HG03095 (cell line): ENCODE data around the gene DNAJC5.

Experiments used
- ATAC-seq: cut with Tn5 transposase; IDR thresholded peaks from one replicate; pipeline ENCODE4 v1.9.1; 2021; ENCODE audit warnings: moderate library complexity; ENCODE audit not compliant: unreplicated experiment

The DNAJC5 gene

GRCh38 chr20:63978319-63979228 is 83.6 kb downstream of the DNAJC5 start:
- ATAC-seq = peak; percentile 33

DNA sequence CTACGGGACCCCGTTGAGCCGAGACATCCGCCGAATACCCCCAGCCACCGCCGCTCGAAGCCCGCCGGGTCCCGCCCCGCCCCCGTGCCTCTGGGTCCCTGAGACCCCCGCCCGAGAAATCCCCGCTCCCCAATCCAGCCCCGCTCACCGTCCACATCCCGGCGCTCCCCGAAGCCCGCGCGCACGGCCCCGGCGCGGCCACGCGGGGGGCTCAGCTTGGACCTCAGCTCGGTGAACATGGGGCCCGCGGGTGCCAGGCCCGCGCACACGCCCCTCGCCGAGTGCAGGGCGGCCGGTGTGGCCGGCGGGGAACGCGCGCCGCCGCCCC is 84.3 kb downstream of the DNAJC5 start:
- no peak for ATAC-seq

DNA sequence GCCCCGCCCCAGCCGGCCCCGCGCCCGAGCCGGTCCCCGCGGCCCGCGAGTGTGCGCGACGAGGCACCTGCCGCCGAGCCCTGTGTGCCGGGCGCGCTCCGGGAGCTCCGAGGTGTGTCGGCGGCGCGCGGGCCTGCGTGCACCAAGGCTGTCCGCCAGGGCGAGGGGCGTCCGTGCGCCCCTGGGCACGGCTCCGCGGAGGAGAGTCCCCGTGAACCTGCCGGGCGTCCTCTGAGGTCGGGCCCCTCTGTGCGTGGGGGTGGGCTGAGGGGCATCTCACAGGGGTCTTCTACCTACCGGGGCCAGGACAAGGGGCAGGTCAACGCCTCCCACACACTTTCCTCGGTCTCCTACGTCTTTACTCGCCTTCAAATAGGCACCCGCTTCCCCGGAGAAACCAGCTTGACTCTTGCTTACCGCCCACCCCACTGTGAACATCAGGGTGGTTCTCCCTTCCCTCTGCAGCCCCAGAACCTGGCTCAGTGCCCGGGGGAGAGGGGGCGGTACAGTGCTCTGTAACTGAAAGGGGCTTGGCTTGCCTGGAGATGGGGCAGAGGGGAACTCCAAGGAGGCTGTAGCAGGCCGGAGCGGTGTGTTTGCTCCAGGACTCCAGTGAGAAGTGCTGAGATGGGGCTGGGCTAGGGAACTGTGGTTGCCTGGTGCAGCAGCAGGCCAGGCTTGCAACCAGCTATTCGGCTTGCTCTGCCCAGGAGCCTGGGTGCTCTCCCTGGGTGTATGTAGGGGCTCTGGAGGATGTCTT is 84.8 kb downstream of the DNAJC5 start, which contains the start of gene SAMD10:
Gene SAMD10, minus strand, starts transcription at position 86 of the 760 bp plus-strand sequence. CDS start 175 bp downstream, outside the sequence.
- ATAC-seq = peak; percentile 31

DNA sequence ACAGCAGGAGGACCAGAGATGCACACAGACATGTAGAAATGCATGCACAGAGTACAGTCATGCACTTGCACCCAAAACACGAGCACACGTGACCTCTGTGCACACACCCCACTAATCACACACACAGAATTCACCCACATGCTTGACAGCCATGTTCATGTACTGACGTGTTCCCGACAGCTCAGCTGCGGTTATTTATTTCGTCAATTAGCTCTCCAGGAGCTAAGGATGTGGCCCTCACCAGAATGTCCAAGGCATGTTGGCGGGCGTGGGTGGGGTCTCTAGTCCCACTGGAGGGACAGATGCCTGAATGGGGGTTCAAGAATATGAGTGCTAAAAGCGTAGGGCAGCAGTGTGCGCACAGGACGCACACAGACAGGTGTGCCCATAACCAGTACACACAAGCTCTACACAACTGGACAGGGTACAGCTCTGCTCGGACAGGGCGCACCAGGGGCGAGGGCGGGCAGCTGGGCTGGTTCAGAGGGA is 85.4 kb downstream of the DNAJC5 start:
- peak; percentile 9 for ATAC-seq

DNA sequence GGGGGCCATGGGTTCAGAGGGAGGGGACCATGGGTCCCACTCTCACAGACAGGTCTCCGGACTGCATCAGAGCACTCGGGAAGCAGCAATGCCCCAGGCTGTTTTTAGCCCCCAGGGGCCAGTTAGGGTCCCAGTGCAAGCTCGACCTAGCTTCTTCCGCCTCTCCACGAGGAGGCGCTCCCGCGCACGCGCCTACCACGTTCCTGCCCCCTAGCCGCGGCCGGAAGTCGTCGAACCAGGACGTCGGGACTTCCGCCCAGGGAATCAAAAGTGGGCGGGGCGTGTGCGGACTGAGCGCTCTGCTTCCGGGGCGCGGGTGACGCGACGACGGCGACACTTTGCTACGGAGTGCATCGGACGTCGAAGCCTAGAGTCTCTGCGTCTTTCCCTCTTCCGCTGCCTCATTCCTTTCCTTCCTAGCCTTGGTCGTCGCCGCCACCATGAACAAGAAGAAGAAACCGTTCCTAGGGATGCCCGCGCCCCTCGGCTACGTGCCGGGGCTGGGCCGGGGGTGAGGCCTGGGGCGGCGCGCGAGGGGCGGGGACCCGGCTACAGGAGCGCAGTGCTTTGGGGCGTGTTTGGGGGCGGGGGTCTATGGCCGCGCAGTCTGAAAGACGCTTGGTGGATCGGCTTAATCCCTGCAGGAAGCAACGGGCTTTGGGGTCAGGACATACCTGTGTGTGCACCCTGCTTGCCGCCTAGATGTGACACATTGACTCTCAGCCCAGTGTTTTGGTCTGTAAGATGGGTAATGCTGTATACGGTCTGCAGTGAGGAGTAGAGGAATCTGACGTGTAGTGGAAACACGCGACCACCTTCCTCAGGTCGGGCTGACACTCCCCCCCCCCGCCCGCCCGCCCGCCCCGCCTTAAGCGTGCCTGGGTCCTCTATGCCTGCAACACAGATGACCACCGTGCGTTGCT is 86.1 kb downstream of the DNAJC5 start, which contains the start of gene PRPF6:
Gene PRPF6, plus strand, starts transcription at position 327 of the 923 bp plus-strand sequence. Its CDS starts 114 bp downstream, at position 441.
- ATAC-seq = peak; percentile 48

- no peak for ATAC-seq
Measured at GRCh38 chr20:63982937-63983336, 88.0 kb downstream of the DNAJC5 start.
